SU-DHL-6 (cell line): Measurements from ENCODE around the gene SDC3.

Source experiments
- CTCF ChIP-seq: fragments of 200-600 bp; sonication (generic); IDR thresholded peaks from one replicate; pipeline ENCODE4 v1.5.1; 2017; ENCODE audit warnings: antibody characterized with exemption, mild to moderate bottlenecking, low read length, moderate library complexity; ENCODE audit not compliant: insufficient read depth, poor library complexity, severe bottlenecking
- EZH2phosphoT487 ChIP-seq: fragments of 200-600 bp; sonication (generic), shearing (Covaris generic); conservative IDR thresholded peaks from 2 replicates; pipeline ENCODE4 v1.6.1; 2018; ENCODE audit warnings: mild to moderate bottlenecking, antibody characterized with exemption, low read length, moderate library complexity, mixed read lengths

- TF ChIP-seq CTCF (no peak), EZH2phosphoT487 (no peak)
Observed at GRCh38 chr1:30895382-30895943, 13.1 kb downstream of the SDC3 start.
